Panc1 (cell line): ENCODE measurements around the gene SPATA6L.

Experiments used
- POLR2AphosphoS5 ChIP-seq: IDR thresholded peaks from 2 replicates; pipeline ENCODE4 v1.6.1; 2012; ENCODE audit warnings: mild to moderate bottlenecking, low read depth, low read length, moderate library complexity
- TF ChIP-seq, protein P1 (sequence below), 2 experiments: IDR thresholded peaks; 2 replicates each; pipeline ENCODE4 v1.6.1; 2011 to 2012; ENCODE audit warnings: low read depth in 2 of 2, control low read depth in 1 of 2, low read length in 1 of 2, mild to moderate bottlenecking in 1 of 2, moderate library complexity in 1 of 2; ENCODE audit not compliant: insufficient read depth in 1 of 2
- TF ChIP-seq, protein P2 (sequence below): fragments of 450-650 bp; IDR thresholded peaks from 2 replicates; pipeline ENCODE4 v1.5.1; 2017; ENCODE audit warnings: mild to moderate bottlenecking

DNA sequence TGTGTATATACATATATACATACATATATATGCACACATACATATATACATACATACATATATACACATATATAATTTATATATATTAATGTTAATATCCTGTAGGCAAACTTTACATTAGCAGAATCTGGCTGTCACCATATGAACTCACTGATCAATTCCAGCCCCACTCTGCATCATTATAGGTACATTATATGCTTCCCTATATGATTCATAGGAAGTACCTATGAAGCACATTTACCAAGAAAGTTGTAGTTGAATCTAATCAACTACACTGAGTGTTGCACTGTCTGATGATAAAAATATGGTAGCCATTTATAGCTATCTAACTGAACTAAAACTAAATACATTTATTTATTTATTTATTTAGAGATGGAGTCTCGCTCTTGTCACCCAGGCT, 5.5 kb upstream of the SPATA6L start:
- TF ChIP-seq, protein P1, sequence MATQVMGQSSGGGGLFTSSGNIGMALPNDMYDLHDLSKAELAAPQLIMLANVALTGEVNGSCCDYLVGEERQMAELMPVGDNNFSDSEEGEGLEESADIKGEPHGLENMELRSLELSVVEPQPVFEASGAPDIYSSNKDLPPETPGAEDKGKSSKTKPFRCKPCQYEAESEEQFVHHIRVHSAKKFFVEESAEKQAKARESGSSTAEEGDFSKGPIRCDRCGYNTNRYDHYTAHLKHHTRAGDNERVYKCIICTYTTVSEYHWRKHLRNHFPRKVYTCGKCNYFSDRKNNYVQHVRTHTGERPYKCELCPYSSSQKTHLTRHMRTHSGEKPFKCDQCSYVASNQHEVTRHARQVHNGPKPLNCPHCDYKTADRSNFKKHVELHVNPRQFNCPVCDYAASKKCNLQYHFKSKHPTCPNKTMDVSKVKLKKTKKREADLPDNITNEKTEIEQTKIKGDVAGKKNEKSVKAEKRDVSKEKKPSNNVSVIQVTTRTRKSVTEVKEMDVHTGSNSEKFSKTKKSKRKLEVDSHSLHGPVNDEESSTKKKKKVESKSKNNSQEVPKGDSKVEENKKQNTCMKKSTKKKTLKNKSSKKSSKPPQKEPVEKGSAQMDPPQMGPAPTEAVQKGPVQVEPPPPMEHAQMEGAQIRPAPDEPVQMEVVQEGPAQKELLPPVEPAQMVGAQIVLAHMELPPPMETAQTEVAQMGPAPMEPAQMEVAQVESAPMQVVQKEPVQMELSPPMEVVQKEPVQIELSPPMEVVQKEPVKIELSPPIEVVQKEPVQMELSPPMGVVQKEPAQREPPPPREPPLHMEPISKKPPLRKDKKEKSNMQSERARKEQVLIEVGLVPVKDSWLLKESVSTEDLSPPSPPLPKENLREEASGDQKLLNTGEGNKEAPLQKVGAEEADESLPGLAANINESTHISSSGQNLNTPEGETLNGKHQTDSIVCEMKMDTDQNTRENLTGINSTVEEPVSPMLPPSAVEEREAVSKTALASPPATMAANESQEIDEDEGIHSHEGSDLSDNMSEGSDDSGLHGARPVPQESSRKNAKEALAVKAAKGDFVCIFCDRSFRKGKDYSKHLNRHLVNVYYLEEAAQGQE (IDR thresholded peaks at IDR 0.05; ENCODE audit: insufficient read depth in 1 of 2, low read depth in 2 of 2, low read length in 1 of 2), result no peak
- TF ChIP-seq, protein P2, sequence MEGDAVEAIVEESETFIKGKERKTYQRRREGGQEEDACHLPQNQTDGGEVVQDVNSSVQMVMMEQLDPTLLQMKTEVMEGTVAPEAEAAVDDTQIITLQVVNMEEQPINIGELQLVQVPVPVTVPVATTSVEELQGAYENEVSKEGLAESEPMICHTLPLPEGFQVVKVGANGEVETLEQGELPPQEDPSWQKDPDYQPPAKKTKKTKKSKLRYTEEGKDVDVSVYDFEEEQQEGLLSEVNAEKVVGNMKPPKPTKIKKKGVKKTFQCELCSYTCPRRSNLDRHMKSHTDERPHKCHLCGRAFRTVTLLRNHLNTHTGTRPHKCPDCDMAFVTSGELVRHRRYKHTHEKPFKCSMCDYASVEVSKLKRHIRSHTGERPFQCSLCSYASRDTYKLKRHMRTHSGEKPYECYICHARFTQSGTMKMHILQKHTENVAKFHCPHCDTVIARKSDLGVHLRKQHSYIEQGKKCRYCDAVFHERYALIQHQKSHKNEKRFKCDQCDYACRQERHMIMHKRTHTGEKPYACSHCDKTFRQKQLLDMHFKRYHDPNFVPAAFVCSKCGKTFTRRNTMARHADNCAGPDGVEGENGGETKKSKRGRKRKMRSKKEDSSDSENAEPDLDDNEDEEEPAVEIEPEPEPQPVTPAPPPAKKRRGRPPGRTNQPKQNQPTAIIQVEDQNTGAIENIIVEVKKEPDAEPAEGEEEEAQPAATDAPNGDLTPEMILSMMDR, result no peak
- no peak for TF ChIP-seq POLR2AphosphoS5
